Endometrial microvascular endothelial cells (primary cell): ENCODE results near the gene KRT85. TPM values are rescaled to one million over a fixed set of nuclear protein-coding genes. Genes with fewer than 3 reads are reported as not detected.
"Not testable (repeated sequence)": the region's sequence is repeated elsewhere in the genome, so short reads cannot be mapped to it uniquely, and the experiment has no call there.

Source experiments
- in situ Hi-C: cut with HindIII; loops from 2 replicates; pipeline ENCODE4 v1.10.0; 2017; ENCODE audit warnings: low sequenced_read_pairs, low pct_unique_long_range_greater_than_20kb; ENCODE audit errors: inconsistent ontology term
- total RNA-seq: library from RNA; depleted of rRNA; stranded (reverse); fragments of >200 nt; gene quantifications from one replicate; pipeline ENCODE4 v1.2.3, GENCODE V29; 2015; ENCODE audit errors: inconsistent ontology term

The KRT85 gene
- total RNA-seq, 1 donor from 2014 or later: not detected

GRCh38 chr12:52316701-52317100, 50.6 kb downstream of the KRT85 start:
- in situ Hi-C loops: no loop called here

- in situ Hi-C loops: no loop called here
These were observed 51.0 kb downstream of the KRT85 start for GRCh38 chr12:52316290-52316689.

DNA sequence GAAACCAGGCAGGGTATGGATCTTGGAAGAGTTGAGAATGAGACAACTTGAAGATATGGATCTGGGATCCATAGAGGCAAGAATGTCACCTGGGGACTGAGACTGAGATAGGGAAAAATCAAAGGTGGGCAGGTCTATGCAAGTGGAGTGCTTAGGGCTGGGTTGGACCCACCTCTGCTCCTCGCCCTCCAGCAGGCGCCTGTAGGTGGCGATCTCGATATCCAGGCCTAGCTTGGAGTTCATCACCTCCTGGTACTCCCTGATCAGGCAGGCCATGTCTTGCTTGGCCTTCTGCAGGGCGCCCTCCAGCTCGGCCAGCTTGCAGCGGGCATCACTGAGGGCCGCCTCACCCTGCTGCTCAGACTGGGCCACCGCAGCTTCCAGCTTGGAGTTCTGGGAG, 51.6 kb downstream of the KRT85 start:
- in situ Hi-C loops: not testable (repeated sequence)

- in situ Hi-C loops: no loop called here
These were observed 52.8 kb downstream of the KRT85 start for GRCh38 chr12:52314511-52314910.

DNA sequence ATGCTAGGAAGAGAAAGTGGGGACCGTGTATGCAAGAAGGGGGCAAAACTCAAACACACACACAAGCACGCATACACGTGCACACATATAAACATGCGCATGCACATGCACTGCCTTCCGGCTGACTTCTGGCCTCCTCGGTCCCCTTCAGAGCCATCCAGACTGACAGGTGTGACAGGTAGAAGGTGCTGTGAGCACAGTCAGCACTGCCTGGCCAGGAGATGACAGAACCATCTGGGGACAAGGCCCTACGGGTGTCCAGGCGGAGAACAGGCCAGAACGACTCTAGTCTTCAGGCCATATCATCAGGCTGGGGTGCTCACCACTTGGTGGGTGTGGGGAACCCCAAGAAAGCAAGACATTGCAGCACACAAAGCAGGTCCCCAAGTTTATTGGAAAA, 53.4 kb downstream of the KRT85 start:
- in situ Hi-C loops: no loop called here

GRCh38 chr12:52313461-52313860, 53.8 kb downstream of the KRT85 start:
- in situ Hi-C loops: no loop called here

- in situ Hi-C loops: no loop called here
These were observed 55.2 kb downstream of the KRT85 start for GRCh38 chr12:52312086-52312485.

GRCh38 chr12:52311285-52311648, 56.0 kb downstream of the KRT85 start:
- in situ Hi-C loops: no loop called here

DNA sequence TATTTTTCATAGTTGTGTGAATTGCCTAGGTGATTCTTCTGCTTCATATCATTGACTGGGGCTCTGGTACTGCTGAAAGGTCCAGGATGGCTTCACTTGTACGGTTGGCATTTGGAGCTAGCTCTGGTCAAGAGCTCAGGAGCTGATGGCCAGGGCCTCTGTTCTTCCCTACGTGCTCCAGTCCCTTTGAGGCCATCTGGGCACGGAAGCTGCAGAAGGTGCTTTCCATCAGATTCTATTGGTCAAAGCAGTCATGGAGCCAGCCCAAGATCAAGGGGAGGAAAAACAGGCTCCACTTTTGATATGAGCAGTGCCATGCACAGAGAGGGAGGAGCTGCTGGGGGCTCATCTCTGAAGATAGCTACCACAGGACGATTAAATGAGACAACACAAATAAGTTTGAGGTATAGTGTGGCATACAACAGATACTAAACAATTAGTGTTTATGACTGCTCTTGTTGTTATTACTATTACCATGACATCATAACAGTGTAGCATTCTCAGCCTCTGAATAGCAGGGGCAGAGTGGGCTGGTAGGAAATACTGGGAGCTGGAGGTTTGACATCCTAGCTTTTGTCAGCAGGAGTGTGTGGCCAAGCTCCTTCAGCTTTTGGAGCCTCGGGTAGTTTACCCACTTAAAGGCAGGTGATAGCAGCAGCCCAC, 56.5 kb downstream of the KRT85 start:
- in situ Hi-C loops: no loop called here

Other genes starting within 250 kb of the KRT85 start
- 6.2 TPM for gene KRT80, start 175.5 kb downstream of the KRT85 start, total RNA-seq
- gene KRT7, start 134.2 kb downstream of the KRT85 start, total RNA-seq: 495 TPM
- not detected for gene KRT86, start 92.8 kb downstream of the KRT85 start, total RNA-seq
- gene KRT81, start 75.9 kb downstream of the KRT85 start, total RNA-seq: not detected
- gene KRT83, start 46.1 kb downstream of the KRT85 start, total RNA-seq: not detected
- not detected for gene KRT84, start 18.2 kb upstream of the KRT85 start, total RNA-seq
- not detected for gene KRT82, start 38.9 kb upstream of the KRT85 start, total RNA-seq
- gene KRT75, start 66.9 kb upstream of the KRT85 start, total RNA-seq: not detected
- not detected for gene KRT6B, start 84.7 kb upstream of the KRT85 start, total RNA-seq
- not detected for gene KRT6C, start 106.3 kb upstream of the KRT85 start, total RNA-seq
- gene KRT6A, start 125.8 kb upstream of the KRT85 start, total RNA-seq: not detected
- gene KRT5, start 152.9 kb upstream of the KRT85 start, total RNA-seq: not detected
- gene KRT71, start 185.7 kb upstream of the KRT85 start, total RNA-seq: not detected
- not detected for gene KRT74, start 206.4 kb upstream of the KRT85 start, total RNA-seq
- not detected for gene KRT72, start 234.0 kb upstream of the KRT85 start, total RNA-seq